ENCODE data around the gene ANKRD11.
A peak's percentile ranks its signal among the peaks of the same experiment; 100 is the strongest.
"Not testable (repeated sequence)": the region's sequence is repeated elsewhere in the genome, so short reads cannot be mapped to it uniquely, and the experiment has no call there.

Gene ANKRD11

DNA sequence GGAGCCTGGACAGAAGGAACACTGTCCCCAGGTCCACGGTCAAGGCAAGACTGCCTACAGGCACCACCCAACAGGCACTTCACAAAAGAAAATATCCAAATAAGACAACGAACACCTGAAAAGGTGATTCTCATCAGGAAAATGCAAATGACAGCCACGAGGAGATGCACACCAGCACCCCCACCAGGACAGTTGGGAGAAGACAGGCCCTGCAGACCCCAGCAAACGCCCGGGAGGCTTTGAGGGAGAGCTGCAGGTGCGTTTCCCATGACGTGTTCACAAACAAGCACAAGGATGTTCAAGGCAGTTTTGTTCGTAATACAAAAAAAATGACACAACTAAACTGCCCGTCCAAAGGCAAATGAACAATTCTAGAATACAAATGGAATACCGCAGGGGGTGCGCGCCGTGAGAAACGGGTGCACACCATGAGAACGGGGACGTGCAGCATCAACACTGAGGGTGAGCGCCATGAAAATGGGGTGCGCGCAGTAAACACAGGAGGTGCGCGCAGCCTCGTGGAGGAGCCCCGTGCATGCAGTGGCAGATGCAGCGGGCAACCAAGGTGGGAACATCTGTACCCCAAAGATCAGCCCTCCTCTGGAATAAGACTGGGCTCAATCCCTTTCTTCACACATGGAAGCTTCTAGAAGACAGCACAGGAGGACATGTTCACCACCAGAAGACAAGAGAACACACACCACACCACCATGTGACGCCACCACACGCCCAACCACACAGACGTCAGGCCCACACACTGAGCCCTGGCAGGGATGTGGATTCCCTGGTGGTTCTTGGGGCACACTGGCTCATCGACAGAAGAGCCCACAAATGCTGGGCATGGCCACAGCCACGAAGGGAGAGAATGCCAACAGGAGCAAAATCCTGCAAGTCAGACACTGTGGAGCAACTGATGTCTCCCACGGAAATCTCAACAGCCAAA is 181.7 kb downstream of the ANKRD11 start:
- DNase-seq: peak; percentile 36

DNA sequence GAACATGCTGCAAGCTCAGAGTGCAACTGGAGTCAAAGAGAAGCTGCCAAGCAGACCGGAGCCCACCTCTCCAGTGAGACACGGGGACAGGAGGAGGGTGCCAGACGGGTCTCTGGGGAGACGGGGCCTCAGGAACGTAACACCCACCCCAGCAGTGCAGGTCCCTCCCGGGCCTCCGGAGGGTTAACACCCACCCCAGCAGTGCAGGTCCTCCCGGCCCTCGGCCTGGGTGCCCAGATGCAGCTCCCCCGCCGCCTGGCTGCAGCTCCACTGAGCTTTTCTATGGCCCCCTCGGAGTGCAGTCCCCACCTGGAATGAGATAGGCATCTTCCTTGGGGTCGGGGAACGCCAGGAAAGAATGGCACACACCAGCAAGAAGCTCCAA is 182.9 kb downstream of the ANKRD11 start:
- DNase-seq: no peak

DNA sequence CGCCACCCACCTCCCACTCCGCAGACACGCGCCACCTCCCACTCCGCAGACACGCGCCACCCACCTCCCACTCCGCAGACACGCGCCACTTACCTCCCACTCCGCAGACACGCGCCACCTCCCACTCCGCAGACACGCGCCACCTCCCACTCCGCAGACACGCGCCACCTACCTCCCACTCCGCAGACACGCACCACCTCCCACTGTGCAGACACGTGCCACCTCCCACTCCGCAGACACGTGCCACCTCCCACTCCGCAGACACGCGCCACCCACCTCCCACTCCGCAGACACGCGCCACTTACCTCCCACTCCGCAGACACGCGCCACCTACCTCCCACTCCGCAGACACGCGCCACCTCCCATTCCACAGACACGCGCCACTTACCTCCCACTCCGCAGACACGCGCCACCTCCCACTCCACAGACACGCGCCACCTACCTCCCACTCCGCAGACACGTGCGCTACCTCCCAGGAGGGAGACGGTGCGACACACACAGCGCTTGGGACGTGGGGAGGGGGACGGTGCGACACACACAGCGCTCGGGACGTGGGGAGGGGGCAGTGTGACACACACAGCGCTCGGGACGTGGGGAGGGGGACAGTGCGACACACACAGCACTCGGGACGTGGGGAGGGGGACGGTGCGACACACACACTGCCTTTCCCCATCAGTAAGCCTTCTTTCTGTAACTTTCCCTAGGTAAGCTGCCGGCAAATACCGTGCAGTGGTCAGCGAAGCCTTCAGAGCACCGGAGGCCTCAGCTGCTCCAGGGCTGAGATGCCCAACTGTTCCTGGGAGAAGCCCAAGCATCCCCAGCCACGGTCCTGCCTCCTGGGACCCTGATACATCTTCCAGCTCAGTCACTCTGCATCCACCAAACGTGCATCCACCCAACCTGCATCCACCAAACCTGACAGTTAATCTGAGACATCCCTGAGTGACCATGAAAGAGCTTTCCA is 183.6 kb downstream of the ANKRD11 start:
- not testable (repeated sequence) for DNase-seq

DNA sequence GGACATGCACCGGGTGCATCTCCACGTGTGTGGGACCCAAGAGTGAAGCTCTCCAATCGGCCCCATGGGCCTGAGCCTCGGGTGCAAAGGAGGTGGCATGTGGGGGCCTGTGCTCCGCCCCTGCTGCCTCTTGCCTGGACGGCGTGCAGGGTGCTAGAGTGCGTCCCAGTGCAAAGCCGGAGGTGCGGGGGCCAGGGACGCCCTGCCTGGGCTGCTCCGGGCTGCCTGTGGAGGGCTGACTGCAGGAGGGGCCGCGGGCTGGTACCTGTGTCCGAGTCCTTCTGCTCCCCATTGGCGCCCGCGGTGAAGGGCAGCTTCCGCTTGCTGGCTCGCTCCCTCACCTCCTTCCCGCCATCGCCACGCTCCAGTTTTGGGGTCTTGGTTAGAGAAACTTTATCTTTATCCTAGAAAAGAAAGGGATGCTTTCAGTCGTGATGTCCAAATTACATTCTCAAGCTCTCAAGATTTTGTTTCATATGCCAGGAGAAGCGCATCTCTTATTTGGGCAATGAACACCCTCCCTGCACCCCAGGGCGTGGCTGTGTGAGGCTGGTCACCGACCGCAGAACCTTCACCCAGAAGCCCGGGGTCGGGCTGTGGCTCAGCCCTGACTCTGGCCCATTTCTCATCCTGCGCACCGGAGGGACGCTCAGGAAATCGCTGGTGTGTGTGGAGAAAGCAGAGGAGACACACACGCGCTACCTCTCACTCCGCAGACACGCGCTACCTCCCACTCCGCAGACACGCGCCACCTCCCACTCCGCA is 185.2 kb downstream of the ANKRD11 start:
- DNase-seq: no peak

DNA sequence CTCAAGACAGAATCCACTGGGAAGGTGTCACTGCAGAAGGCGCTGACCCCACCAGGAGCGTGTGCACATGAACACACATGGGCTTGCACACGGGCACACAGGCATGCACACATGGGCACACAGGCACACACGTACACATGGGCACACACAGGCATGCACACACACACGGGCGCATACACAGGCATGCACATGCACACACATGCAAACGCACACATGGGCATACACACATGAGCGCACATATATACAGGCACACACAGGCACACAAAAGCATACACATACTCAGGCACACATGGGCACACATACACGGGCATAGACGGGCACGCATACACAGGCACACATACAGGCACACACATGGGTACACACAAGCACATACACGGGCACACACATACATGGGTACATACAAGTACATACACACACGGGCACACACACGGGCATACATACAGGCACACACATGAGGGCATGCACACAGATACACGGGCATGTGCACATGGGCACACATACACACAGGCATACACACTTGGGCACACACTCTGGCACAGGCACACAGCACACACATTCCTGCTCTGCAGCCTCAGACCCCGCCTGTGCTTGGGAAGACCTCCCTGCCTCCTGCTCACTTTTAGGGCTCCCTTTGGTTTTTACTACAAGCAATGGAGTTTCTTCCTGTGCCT is 186.0 kb downstream of the ANKRD11 start:
- no peak for DNase-seq

GRCh38 chr16:89303617-89304016 is 186.7 kb downstream of the ANKRD11 start:
- no peak for DNase-seq

DNA sequence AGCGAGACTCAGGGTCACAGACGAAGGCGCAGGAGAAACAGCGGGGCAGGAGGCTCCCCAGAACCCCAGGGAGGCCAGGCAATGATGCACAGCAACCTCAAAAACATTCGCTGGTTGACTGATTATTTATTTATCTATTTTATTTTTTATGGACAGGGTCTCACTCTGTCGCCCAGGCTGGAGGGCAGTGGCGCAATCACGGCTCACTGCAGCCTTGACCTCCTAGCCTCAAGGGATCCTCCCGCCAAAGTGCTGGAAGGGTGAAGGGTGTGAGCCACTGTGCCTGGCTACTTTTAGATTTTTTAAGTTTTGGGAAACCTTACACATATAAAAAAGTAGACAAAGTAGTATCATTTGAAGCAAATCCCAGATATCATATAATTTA is 189.4 kb downstream of the ANKRD11 start:
- DNase-seq: no peak

DNA sequence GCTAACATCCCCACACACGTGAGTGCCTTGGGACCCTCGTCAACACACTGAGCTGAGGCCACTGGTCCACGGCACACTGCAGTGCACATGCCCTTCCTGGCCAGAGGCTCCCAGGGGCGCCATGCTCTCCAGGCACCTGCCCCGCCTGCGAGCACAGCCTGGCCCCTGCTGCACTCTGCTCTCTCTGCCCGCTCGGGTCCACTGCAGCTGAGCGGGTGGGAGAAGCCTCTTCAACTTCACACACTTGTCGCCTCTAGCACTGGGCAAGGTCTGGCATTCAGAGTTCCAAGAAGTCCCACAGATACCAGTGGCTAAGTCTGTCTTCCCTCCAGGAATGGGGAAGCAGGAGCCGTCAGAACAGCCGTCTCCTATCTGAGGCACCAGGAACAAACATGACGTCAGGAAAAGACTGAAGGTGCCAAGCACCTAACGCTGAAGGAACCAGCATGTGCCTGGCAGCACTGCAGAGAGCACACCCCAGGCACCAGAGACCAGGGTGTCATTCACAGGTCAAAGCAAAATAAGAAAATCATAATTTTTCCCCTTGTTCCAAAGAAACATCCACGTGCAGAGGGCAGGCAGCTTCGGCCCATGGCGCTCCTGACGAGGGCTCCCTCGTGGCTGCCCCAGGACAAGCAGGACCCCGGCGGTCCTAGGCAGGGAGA is 189.9 kb downstream of the ANKRD11 start:
- DNase-seq: no peak

DNA sequence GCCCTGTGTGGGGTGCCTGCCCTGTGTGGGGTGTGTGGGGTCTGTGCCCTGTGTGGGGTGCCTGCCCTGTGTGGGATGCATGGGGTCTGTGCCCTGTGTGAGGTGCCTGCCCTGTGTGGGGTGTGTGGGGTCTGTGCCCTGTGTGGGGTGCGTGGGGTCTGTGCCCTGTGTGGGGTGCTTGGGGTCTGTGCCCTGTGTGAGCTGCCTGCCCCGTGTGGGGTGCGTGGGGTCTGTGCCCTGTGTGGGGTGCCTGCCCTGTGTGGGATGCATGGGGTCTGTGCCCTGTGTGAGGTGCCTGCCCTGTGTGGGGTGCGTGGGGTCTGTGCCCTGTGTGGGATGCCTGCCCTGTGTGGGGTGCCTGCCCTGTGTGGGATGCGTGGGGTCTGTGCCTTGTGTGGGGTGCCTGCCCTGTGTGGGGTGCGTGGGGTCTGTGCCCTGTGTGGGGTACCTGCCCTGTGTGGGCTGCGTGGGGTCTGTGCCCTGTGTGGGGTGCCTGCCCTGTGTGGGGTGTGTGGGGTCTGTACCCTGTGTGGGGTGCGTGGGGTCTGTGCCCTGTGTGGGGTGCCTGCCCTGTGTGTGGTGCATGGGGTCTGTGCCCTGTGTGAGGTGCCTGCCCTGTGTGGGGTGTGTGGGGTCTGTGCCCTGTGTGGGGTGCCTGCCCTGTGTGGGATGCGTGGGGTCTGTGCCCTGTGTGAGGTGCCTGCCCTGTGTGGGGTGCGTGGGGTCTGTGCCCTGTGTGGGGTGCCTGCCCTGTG is 190.8 kb downstream of the ANKRD11 start:
- DNase-seq: not testable (repeated sequence)

DNA sequence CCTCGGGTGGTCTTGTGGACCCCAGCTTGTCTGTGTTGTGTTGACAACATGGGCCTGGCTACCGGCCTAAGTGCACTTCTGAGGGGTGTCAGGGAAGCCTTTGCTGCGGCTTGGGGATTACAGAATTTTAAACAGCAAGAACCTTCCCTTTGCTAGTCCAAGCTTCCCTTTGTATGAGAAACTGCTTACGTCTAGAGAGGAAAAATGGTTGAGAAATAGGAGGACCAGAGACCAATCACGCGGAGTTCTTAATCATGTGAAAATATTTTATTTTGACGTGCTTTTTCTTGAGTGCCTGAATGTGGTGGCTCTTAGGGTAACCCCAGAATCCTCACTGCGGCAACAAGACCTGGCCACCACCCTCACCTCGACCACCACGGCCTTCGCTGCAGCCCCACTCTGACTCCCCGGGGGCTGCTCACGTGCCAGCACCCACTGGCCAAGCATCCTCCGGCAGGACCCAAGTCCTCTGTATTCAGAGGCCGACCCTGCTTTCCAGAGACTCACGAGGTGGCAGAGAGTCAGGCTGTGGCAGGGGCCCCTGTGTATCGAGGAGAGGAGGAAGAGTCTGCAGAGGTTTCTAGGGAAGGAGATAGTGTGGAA is 191.6 kb downstream of the ANKRD11 start:
- no peak for DNase-seq

GRCh38 chr16:89297910-89298545 is 192.3 kb downstream of the ANKRD11 start:
- no peak for DNase-seq

GRCh38 chr16:89297156-89297874 is 193.0 kb downstream of the ANKRD11 start:
- DNase-seq: no peak

GRCh38 chr16:89295915-89296314 is 194.4 kb downstream of the ANKRD11 start:
- DNase-seq: no peak

DNA sequence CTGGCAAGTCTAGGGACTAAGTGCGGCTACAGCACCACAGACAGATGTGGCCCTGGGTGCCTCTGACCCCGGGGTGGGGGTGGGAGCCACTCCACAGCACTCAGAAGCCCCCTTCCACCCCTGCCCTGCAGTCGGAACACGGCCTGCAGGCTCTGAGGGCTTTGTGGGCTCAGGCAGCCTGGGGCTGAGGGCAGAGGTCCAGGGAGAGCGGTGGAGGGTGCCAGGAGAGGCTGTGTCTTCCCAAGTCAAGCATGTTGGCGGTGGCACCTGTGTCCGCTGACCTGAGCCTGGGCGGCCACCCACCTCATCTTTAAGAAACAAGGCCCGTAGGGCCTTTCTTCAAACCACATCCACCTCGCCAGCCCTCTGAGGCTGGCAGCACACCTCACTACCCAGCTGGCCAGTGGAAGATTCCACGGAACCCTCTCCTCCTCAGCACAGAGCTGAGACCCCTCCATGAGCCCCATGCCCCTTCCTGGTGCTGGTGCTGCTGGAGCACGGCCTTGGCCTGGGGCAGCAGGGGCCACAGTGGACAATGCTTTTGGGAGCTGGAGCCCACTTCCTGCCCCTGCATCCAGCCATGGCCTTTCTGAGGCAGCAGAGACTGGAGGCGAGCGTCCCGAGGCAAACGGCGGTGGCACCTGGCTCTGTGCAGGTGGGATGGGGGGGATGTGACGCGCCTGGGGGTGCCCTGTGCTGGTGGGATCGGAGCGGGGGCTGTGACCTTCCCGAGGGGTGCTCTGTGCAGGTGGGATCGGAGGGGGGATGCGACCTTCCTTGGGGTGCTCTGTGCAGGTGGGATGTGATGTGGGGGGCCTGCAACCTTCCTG is 195.1 kb downstream of the ANKRD11 start:
- DNase-seq: no peak

- no peak for DNase-seq
Observed at GRCh38 chr16:89294486-89294885, 195.9 kb downstream of the ANKRD11 start.

DNA sequence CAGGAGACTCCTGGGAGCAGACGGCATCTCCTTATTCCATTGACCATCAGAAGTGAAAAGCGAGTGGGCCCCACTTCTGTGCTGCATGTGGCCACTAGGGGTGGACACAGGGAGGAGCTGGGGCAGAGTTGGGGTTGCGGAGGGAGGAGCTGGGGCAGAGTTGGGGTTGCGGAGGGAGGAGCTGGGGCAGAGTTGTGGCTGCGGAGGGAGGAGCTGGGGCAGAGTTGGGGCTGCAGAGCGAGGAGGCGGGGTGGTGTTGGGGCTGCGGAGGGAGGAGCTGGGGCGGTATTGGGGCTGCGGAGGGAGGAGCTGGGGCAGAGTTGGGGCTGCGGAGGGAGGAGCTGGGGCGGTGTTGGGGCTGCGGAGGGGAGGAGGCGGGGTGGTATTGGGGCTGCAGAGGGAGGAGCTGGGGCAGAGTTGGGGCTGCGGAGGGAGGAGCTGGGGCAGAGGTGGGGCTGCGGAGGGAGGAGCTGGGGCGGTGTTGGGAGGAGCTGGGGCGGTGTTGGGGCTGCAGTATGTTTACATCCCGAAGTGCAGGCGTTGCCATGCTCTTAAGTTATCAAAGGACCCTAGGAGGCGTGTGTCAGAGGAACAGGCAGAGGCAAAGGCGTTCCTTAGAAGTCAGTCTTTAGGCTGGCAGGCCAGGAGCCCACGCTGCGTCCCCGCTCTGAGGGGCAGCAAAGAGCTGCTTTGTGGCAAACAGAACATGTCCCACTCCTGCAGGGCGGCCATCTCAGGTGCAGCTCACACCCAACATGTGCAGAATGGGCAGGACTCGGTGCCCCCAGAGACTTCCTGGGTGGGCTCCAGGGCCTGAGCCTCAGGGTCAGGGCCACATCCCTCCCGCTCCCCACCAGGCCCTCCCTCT is 196.9 kb downstream of the ANKRD11 start:
- DNase-seq: no peak

DNA sequence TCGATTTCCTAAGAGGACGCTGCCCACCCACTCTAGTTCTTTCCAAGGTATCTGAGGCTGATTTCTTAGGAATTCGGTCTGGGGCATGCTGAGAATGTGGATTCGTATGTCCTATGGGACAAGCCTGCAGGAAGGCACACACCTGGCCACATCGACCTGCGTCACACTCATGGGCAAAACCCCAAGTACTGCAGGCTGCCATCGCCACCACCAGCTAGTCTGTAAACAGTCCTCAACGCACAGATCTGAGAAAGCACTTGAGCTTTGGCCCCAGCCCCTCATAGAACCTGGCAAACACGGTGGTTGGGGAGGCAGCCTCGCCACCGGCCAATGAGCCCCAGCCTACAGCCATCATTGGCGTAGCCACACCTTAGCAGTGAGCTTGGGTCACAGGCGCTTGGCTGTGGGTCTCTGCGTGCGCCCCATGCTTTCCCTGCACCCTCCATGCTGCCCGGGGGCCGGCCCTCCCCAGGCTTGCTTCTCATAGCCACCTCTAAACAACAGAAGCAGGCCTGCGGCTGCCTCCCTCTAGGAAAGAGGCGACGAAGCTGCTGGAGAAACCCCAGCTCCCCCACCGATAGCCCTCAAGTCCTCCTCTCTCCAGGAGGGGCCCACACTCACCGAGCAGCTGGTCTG is 197.8 kb downstream of the ANKRD11 start:
- no peak for DNase-seq

All from CD4-positive, alpha-beta T cell treated with Interferon gamma for 1 hour (primary cell).